HL-60 (cell line): ENCODE results near the gene NSFL1C.

ENCODE experiments used
- CTCF ChIP-seq: IDR thresholded peaks from one replicate; pipeline ENCODE4 v1.5.1; 2011; ENCODE audit warnings: low read length, control low read depth, inconsistent platforms; ENCODE audit not compliant: insufficient read depth
- GABPA ChIP-seq: IDR thresholded peaks from 2 replicates; pipeline ENCODE4 v1.6.1; 2012; ENCODE audit warnings: low read depth
- POLR2AphosphoS5 ChIP-seq: IDR thresholded peaks from 2 replicates; pipeline ENCODE4 v1.6.1; 2012; ENCODE audit warnings: low read depth
- SPI1 ChIP-seq: IDR thresholded peaks from 2 replicates; pipeline ENCODE4 v1.6.1; 2012; ENCODE audit warnings: low read depth, mild to moderate bottlenecking, borderline replicate concordance
- TF ChIP-seq, protein P1 (sequence below): IDR thresholded peaks from 2 replicates; pipeline ENCODE4 v1.6.1; 2012; ENCODE audit warnings: low read depth; ENCODE audit not compliant: insufficient replicate concordance

- TF ChIP-seq CTCF (no peak), GABPA (no peak), SPI1 (no peak), POLR2AphosphoS5 (no peak)
- TF ChIP-seq, protein P1, sequence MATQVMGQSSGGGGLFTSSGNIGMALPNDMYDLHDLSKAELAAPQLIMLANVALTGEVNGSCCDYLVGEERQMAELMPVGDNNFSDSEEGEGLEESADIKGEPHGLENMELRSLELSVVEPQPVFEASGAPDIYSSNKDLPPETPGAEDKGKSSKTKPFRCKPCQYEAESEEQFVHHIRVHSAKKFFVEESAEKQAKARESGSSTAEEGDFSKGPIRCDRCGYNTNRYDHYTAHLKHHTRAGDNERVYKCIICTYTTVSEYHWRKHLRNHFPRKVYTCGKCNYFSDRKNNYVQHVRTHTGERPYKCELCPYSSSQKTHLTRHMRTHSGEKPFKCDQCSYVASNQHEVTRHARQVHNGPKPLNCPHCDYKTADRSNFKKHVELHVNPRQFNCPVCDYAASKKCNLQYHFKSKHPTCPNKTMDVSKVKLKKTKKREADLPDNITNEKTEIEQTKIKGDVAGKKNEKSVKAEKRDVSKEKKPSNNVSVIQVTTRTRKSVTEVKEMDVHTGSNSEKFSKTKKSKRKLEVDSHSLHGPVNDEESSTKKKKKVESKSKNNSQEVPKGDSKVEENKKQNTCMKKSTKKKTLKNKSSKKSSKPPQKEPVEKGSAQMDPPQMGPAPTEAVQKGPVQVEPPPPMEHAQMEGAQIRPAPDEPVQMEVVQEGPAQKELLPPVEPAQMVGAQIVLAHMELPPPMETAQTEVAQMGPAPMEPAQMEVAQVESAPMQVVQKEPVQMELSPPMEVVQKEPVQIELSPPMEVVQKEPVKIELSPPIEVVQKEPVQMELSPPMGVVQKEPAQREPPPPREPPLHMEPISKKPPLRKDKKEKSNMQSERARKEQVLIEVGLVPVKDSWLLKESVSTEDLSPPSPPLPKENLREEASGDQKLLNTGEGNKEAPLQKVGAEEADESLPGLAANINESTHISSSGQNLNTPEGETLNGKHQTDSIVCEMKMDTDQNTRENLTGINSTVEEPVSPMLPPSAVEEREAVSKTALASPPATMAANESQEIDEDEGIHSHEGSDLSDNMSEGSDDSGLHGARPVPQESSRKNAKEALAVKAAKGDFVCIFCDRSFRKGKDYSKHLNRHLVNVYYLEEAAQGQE = no peak
Observed at GRCh38 chr20:1417790-1418189, 48.9 kb downstream of the NSFL1C start.
